AG09319 (cell line): Measurements from ENCODE around the gene TTC23.
"Not testable (repeated sequence)": the region's sequence is repeated elsewhere in the genome, so short reads cannot be mapped to it uniquely, and the experiment has no call there.

Source experiments
- DNase-seq: peaks from one replicate; pipeline ENCODE4 v3.0.0-alpha.2; 2010; ENCODE audit warnings: low read depth; ENCODE audit errors: extremely low read depth
- CTCF ChIP-seq: IDR thresholded peaks from 2 replicates; pipeline ENCODE4 v1.5.1; 2011; ENCODE audit warnings: low read depth, mild to moderate bottlenecking, inconsistent platforms, low read length, moderate library complexity

Gene TTC23

GRCh38 chr15:99238849-99239248 lies 10.5 kb downstream of the TTC23 start:
- TF ChIP-seq CTCF: no peak
- DNase-seq: no peak

GRCh38 chr15:99234160-99234559 lies 15.2 kb downstream of the TTC23 start:
- not testable (repeated sequence) for DNase-seq

GRCh38 chr15:99232740-99233139 lies 16.6 kb downstream of the TTC23 start:
- no peak for TF ChIP-seq CTCF
- DNase-seq: no peak

GRCh38 chr15:99230867-99231266 lies 18.5 kb downstream of the TTC23 start:
- no peak for DNase-seq
- no peak for TF ChIP-seq CTCF

- no peak for TF ChIP-seq CTCF
- DNase-seq: no peak
Measured at GRCh38 chr15:99228120-99228770, 21.1 kb downstream of the TTC23 start.

GRCh38 chr15:99226802-99227201 lies 22.6 kb downstream of the TTC23 start:
- no peak for DNase-seq
- TF ChIP-seq CTCF: no peak

GRCh38 chr15:99224372-99225214 lies 24.8 kb downstream of the TTC23 start:
- no peak for DNase-seq
- TF ChIP-seq CTCF: no peak
